ENCODE data around the gene SMARCD2. TPM values are rescaled to one million over a fixed set of nuclear protein-coding genes. Genes with fewer than 3 reads are reported as not detected.

Gene SMARCD2
- total and polyA plus RNA-seq, 2 of the 13 experiments (the other 11 are each of a cell fraction or from before 2014, with no cell fraction given) = 122 to 150 TPM

DNA sequence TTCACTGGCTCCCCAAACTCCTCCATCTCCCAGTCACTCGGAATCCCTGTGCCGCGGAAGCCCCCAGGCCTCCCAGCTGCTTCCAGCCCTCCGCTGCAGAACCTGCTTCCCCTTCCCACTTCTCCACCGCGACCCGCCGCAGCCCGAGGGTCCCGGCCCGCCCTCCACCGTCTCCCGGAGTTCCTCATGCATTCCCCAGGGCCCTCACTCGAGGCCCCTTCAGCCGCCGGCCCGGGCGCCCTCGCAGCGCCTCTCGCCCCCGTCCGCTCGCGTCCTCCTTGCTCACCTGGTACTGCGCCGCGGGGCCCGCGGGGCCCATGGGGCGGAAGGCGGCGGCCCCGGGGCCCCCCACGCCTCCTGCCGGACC is 329 bp downstream of the SMARCD2 start (continued):
- TF ChIP-seq ZC3H13 (CRISPR knock-in tag; IDR thresholded peaks at IDR 0.05) (0 out of 2 replicates have a peak, but pooled peaks have one; percentile 4), POLR2G (IDR thresholded peaks at IDR 0.05; ENCODE audit: low read depth, low read length) (no peak), ASH2L (IDR thresholded peaks at IDR 0.05; ENCODE audit: insufficient read length, low read depth, low read length) (peak; percentile 11), ZNF703 (CRISPR knock-in tag; IDR thresholded peaks at IDR 0.05; ENCODE audit: borderline replicate concordance) (peak; percentile 32; the same call in 1 of the 2 replicates), SAP130 (CRISPR knock-in tag; IDR thresholded peaks at IDR 0.05; ENCODE audit: low read depth) (no peak), FOXC1 (CRISPR knock-in tag; IDR thresholded peaks at IDR 0.05; ENCODE audit: borderline replicate concordance) (no peak), U2AF2 (IDR thresholded peaks at IDR 0.05; ENCODE audit: low read depth, low read length) (no peak), POLR2AphosphoS2 (IDR thresholded peaks at IDR 0.05; ENCODE audit: low read depth, low read length) (no peak), ETV6 (CRISPR knock-in tag; conservative IDR thresholded peaks at IDR 0.05) (no peak), ZNF18 (CRISPR knock-in tag; IDR thresholded peaks at IDR 0.05; ENCODE audit: insufficient replicate concordance) (peak; percentile 15), DR1 (CRISPR knock-in tag; IDR thresholded peaks at IDR 0.05) (no peak), ARID2 (CRISPR knock-in tag; IDR thresholded peaks at IDR 0.05; ENCODE audit: borderline replicate concordance) (0 out of 2 replicates have a peak, but pooled peaks have one; percentile 9), ARNT2 (CRISPR knock-in tag; IDR thresholded peaks at IDR 0.05; ENCODE audit: low read depth) (0 out of 2 replicates have a peak, but pooled peaks have one; percentile 0), IKZF5 (CRISPR knock-in tag; IDR thresholded peaks at IDR 0.05) (no peak), ZNF737 (CRISPR knock-in tag; IDR thresholded peaks at IDR 0.05; ENCODE audit: borderline replicate concordance) (no peak), ZNF550 (CRISPR knock-in tag; IDR thresholded peaks at IDR 0.05; ENCODE audit: borderline replicate concordance) (no peak)
- TF ChIP-seq, protein P1, sequence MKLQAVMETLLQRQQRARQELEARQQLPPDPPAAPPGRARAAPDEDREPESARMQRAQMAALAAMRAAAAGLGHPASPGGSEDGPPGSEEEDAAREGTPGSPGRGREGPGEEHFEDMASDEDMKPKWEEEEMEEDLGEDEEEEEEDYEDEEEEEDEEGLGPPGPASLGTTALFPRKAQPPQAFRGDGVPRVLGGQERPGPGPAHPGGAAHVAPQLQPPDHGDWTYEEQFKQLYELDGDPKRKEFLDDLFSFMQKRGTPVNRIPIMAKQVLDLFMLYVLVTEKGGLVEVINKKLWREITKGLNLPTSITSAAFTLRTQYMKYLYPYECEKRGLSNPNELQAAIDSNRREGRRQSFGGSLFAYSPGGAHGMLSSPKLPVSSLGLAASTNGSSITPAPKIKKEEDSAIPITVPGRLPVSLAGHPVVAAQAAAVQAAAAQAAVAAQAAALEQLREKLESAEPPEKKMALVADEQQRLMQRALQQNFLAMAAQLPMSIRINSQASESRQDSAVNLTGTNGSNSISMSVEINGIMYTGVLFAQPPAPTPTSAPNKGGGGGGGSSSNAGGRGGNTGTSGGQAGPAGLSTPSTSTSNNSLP (IDR thresholded peaks at IDR 0.05; ENCODE audit: low read depth, low read length) = no peak
- TF ChIP-seq, protein P2, sequence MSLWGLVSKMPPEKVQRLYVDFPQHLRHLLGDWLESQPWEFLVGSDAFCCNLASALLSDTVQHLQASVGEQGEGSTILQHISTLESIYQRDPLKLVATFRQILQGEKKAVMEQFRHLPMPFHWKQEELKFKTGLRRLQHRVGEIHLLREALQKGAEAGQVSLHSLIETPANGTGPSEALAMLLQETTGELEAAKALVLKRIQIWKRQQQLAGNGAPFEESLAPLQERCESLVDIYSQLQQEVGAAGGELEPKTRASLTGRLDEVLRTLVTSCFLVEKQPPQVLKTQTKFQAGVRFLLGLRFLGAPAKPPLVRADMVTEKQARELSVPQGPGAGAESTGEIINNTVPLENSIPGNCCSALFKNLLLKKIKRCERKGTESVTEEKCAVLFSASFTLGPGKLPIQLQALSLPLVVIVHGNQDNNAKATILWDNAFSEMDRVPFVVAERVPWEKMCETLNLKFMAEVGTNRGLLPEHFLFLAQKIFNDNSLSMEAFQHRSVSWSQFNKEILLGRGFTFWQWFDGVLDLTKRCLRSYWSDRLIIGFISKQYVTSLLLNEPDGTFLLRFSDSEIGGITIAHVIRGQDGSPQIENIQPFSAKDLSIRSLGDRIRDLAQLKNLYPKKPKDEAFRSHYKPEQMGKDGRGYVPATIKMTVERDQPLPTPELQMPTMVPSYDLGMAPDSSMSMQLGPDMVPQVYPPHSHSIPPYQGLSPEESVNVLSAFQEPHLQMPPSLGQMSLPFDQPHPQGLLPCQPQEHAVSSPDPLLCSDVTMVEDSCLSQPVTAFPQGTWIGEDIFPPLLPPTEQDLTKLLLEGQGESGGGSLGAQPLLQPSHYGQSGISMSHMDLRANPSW (CRISPR knock-in tag; IDR thresholded peaks at IDR 0.05; ENCODE audit: borderline replicate concordance) = no peak
